GM21576 (cell line): Measurements from ENCODE around the gene CRYBG3.
A peak's percentile ranks its signal among the peaks of the same experiment; 100 is the strongest.
"Not testable (repeated sequence)": the region's sequence is repeated elsewhere in the genome, so short reads cannot be mapped to it uniquely, and the experiment has no call there.

Source experiments
- ATAC-seq: cut with Tn5 transposase; IDR thresholded peaks from one replicate; pipeline ENCODE4 v1.9.1; 2021; ENCODE audit warnings: mild to moderate bottlenecking, moderate library complexity; ENCODE audit not compliant: unreplicated experiment

The CRYBG3 gene

GRCh38 chr3:97821774-97822358 is at the start of gene CRYBG3:
Gene CRYBG3, plus strand, starts transcription at chr3:97822011. Its CDS starts 196 bp downstream, at chr3:97822207.
- ATAC-seq, result peak; percentile 96

DNA sequence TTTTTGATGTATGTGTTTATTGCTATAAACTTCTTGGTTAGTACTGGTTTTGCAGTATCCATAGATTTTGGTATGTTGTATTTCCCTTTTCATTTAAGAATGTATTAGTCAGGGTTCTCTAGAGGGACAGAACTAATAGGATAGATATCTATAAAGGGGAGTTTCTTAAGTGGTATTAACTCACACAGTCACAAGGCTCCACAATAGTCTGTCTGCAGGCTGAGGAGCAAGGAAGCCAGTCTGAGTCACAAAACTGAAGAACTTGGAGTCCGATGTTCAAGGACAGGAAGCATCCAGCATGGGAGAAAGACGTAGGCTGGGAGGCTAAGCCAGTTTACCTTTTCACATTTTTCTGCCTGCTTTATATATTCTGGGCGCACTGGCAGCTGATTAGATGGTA is 48.9 kb upstream of the CRYBG3 start:
- ATAC-seq, result no peak

DNA sequence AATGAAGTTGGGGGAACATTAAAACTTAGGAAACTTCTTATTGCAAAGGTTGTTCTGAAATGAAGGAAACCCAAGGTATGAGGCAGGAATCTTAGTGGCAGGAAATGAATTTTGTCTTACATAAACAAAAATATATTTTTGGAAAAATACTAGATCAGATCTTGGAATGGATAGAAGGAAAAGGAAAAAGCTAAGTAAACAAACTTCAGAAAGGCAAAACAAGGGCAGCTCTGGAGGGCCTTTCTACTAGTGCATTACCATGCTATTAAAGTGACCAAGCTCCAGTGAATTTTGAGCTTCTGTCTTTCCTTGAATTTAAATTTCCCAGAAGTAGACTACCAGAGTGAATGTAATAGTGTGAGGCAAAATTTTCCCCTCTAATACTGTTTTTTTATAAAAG is 43.7 kb upstream of the CRYBG3 start:
- no peak for ATAC-seq

- no peak for ATAC-seq
Observed at GRCh38 chr3:97793420-97794019, 28.3 kb upstream of the CRYBG3 start.

DNA sequence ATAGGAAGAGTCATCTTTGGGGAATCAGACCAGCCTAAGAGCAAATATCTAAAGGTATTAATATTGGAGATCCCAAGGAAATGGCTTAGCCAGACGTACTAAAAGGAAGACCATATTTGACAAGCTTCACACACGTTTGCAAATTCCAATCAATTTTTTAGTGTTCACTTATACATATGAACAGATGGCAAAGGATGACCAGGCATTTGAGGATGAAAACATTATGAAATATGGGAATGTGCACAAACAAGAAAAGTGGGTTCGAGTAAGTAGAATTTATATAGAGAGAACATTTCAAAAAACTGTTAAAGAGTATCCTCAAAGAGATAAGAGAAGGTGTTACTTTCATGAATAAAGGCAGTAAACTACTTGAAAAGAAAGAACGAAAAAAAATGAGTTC is 25.9 kb upstream of the CRYBG3 start:
- ATAC-seq, result no peak

GRCh38 chr3:97804471-97804870 is 17.3 kb upstream of the CRYBG3 start:
- no peak for ATAC-seq

DNA sequence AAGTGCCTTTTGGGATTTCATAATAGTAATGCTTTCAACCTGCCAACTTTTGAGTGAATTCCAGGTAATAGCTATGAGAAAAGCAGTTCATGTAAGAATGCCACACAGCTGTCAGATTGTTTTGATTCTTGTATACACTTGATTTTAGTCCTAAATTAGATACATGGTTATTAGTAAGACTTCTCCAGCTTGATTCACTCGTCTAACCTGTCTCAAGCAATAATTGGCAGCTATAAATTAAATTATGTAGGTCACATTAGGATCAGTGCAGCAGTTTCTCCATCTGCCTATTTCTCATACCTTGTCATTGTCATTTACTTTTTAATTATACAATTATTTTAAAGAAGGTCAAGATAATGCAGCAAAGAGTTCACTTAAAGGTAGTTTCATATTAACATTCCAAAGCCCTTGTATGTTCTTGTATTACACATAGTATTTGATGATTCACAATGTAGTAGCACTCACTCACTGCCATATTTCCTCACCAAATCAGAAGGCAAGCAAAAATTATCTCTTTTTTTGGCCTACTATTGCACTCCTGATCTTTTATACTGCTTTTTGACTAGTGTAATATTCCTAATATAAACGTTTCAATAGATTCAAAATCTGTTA is 10.9 kb upstream of the CRYBG3 start:
- ATAC-seq, result no peak

- ATAC-seq, result no peak
Observed at GRCh38 chr3:97815149-97815917, 6.5 kb upstream of the CRYBG3 start.

GRCh38 chr3:97816811-97817210 is 5.0 kb upstream of the CRYBG3 start:
- ATAC-seq, result no peak

GRCh38 chr3:97817965-97818364 is 3.8 kb upstream of the CRYBG3 start:
- no peak for ATAC-seq

DNA sequence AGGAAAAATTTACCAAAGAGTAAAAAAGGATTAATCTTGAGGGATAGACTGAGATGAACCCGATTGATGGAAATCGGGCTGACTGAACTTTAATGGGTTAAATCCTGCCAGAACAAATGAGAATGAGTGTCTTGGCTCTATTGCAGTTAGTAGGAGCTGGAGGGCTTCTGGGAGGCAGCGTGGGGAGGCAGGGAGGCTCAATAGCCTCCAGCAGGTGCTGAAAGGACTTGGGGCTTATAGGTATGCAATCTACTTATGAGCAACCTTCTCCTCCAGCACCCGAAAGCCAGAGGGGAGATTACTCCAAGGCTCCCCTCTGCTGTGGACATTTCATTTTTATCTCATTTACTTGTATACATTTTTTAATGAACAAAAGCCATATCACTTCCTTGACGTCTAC is 1.0 kb upstream of the CRYBG3 start:
- no peak for ATAC-seq

GRCh38 chr3:97821287-97821773 is 481 bp upstream of the CRYBG3 start:
- ATAC-seq, result peak; percentile 46

DNA sequence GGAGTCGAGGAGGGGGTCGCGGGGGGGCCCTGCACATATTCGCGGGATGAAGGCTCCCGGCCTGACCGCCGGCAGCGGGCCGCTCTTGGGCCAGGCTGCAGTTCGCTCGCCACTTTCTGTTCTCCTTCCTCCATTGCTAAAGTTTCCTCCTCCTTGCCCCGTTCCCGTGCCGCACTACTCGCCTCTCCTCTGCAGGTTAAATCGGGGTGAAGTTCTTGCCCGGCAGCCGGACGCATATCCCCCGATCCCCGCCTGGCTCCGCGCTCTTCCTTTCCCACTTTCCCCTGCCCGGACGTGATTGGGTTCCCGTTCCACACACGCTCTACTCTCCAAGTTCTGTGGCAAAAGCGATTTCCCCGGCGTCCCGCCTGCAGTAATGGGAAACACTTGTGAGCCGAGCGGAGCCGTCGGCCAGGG is 556 bp downstream of the CRYBG3 start:
- peak; percentile 23 for ATAC-seq

DNA sequence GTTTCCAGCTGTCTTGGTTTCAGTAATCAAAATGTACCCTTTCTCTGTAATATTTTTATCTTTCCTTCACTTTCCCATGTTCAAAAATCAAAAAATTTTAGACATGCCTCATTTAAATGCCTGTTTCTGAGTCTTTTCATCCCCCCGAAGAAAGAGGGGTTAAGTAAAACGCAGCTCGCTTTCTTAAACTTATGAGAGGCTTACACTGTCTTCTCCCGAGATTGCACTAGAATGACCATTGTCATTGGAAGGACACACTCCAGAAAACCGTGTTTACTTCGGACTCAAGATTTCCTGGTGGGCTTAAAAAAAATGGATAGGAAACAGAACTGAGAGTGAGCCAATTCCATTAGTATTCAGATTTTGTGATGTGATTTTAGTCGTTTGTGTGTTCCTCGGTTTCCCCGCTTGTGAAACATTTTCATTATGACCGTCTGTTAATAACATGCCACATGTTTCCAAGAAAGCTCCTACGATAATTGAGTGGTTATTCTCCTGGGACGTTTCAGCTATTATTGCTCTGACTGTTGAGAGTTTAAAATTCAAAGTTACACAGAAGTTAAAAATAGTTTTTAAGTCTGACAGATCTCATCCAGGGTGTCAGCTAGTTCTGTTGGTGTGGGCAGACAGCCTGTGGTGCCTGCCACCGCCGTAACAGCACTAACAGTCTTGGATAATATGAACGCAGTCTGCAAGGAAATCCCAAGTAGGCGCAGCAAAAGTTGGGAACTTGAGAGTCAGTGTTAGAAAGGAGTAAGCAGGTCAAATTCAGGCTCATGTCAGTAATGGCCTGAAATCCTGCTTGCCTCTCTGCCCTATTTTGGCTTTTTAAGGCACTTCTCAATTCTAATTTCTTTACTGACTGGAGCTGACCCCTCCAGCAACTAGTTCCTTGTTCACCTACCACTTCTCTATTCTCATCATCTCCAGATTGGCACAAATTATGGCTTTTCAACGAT is 1.5 kb downstream of the CRYBG3 start:
- no peak for ATAC-seq

- no peak for ATAC-seq
Observed at GRCh38 chr3:97825101-97825500, 3.3 kb downstream of the CRYBG3 start.

- ATAC-seq, result no peak
Observed at GRCh38 chr3:97827741-97828471, 6.1 kb downstream of the CRYBG3 start.

DNA sequence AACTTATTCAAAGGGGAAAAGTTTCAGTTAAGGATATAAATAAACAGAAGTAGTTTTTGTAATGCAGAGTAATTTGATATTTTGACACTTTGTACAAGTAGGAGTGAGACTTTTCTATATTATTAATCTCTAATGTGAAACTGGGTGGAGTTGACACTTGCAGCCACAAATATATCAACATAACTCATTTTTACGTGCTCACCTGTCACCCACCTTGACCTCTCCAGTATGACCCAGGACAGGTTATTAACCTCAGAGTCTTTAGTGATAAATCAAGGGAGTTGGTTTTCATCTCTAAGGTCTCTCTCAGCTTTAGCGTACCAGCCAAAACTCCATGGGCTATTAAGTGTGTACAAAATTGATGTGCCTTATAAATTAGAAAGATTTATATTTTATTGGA is 7.4 kb downstream of the CRYBG3 start:
- no peak for ATAC-seq

DNA sequence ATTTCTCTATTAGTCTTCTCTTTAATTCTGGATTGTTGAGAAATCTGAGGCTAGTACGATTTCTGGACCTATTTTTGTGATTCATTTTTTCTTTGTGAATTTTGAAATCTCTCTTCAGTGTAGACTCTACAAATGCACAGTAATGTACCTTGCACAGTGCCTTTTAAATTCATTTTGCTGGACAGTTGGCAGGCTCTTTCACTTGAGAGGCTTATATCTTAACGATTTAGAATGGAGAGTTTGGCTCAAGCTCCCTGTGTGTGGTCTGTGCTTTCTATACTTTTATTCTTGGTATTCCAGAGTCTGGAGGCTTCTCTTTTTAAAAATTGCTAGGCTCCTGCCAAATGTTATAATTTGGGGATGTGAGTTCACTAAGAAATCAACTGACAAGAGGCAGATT is 8.8 kb downstream of the CRYBG3 start:
- no peak for ATAC-seq

DNA sequence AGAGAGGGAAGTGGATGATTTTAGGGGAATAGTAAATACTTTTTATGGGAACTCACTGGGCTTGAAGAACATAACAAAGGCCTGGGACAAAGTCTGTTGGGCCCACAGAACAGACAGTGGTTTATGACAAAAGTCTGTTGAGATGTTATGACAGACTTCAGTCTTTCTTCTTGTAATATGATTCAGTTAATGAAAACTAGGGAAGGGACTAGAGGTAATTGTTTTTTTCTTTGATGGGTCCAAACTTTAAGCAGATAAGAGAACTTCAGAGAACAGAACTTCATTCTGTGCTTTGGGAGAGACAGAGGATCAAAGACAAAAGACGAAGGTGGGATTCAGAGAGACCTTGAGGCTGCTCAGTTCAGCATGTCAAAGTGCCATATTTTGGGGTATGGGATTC is 9.3 kb downstream of the CRYBG3 start:
- no peak for ATAC-seq

DNA sequence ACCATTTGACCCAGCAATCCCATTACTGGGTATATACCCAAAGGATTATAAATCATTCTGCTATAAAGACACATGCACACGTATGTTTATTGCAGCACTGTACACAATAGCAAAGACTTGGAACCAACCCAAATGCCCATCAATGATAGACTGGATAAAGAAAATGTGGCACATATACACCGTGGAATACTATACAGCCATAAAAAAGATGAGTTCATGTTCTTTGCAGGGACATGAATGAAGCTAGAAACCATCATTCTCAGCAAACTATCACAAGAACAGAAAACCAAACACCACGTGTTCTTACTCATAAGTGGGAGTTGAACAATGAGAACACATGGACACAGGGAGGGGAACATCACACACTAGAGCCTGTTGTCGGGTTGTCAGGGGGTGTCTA is 11.4 kb downstream of the CRYBG3 start:
- ATAC-seq, result not testable (repeated sequence)
